ENCODE results near the gene GRIP2. TPM values are rescaled to one million over a fixed set of nuclear protein-coding genes. Genes with fewer than 3 reads are reported as not detected.

GRIP2 gene
- total and polyA plus RNA-seq, 2 of the 4 experiments (the other 2 are of a cell fraction) = 0.05 TPM; not detected in 1

DNA sequence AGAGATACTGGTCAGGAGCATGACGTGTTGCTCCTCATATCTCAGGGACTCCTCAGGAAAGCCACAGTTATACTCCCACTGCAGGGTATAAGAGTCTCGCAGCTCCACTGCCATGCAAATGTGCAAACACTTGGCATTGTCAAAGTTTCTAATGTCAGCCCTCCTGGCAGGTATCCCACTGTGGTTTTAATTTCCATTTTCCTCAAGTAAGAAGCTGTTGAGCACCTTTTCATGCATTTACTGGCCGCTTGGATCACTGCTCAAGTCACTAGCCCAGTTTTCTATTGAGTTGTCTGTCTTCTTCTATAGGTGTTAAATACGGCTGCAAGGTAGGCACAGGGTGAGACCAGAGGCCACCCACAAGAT lies 41.9 kb upstream of the GRIP2 start:
- no peak overlapping the region for H3K4ac ChIP-seq (ENCODE audit: low read depth, low read length)
- intact Hi-C loops (cut with micrococcal nuclease) (no loop called here), in situ Hi-C loops (cut with MboI; ENCODE audit: low sequenced_read_pairs) (no loop called here), dilution Hi-C loops (cut with HindIII; ENCODE audit: low sequenced_read_pairs, unreplicated experiment) (no loop called here)
- BruUV-seq (replicated peaks) = no TSS peak
- no peak overlapping the region for H2BK15ac ChIP-seq (ENCODE audit: low read depth, low read length)
- H4K20me1 ChIP-seq (ENCODE audit: insufficient read depth, low read length) = no peaks in the 10 kb centered on the region; the same call in 1 of the 2 replicates
- H3K36me3 ChIP-seq (ENCODE audit: control insufficient read depth, insufficient read depth, low read length) = no peaks in the 10 kb centered on the region
- no peak overlapping the region for H4K91ac ChIP-seq (ENCODE audit: insufficient read depth, low read depth, low read length)
- no peak overlapping the region for H3K14ac ChIP-seq (replicated peaks; ENCODE audit: low read depth, low read length)
- H3K9me1 ChIP-seq (ENCODE audit: insufficient read depth, low read length) = no peaks in the 10 kb centered on the region
- H2AK9ac ChIP-seq (replicated peaks; ENCODE audit: low read depth, low read length, poor library complexity) = no peak overlapping the region
- H3K27me3 ChIP-seq (ENCODE audit: control insufficient read depth, insufficient read depth, low read length) = peaks cover 21% of the 10 kb centered on the region
- H3K4me3 ChIP-seq (ENCODE audit: insufficient read depth, low read depth, low read length) = no peak overlapping the region
- H3K18ac ChIP-seq (ENCODE audit: low read depth, low read length) = no peak overlapping the region
- ATAC-seq (ENCODE audit: low read depth) (no peak), DNase-seq (no peak)
- no peak overlapping the region for H3K23ac ChIP-seq (ENCODE audit: low read depth, low read length)
- H2BK5ac ChIP-seq (ENCODE audit: low read depth, low read length, poor library complexity, severe bottlenecking) = no peak overlapping the region
- H3K4me1 ChIP-seq (ENCODE audit: control insufficient read depth, insufficient read depth, low read length) = no peaks in the 10 kb centered on the region
- H3K9me3 ChIP-seq (ENCODE audit: control insufficient read depth, insufficient read depth, low read length) = no peaks in the 10 kb centered on the region
- H3K9ac ChIP-seq (ENCODE audit: low read depth, low read length) = no peak overlapping the region
- H4K8ac ChIP-seq (ENCODE audit: low read depth in 2 of 2, low read length in 2 of 2) = no peak overlapping the region
- no peak overlapping the region for H3K27ac ChIP-seq (ENCODE audit: insufficient read depth, low read length)
- TF ChIP-seq POLR2A (IDR thresholded peaks at IDR 0.05; ENCODE audit: low read depth, low read length) (no peak), RFX5 (IDR thresholded peaks at IDR 0.05; ENCODE audit: low read depth, low read length) (no peak), FOS (IDR thresholded peaks at IDR 0.05; ENCODE audit: low read depth, low read length) (no peak), NFE2L2 (IDR thresholded peaks at IDR 0.05; ENCODE audit: low read depth, low read length) (no peak), CHD1 (IDR thresholded peaks at IDR 0.05; ENCODE audit: low read depth, low read length) (no peak), SMC3 (IDR thresholded peaks at IDR 0.05; ENCODE audit: low read depth, low read length) (no peak), RCOR1 (IDR thresholded peaks at IDR 0.05; ENCODE audit: insufficient replicate concordance, low read length) (no peak), MAFK (IDR thresholded peaks at IDR 0.05; ENCODE audit: low read depth, low read length) (no peak), RAD21 (IDR thresholded peaks at IDR 0.05; ENCODE audit: low read length) (no peak), CEBPB (IDR thresholded peaks at IDR 0.05; ENCODE audit: low read depth, low read length) (no peak), MAZ (IDR thresholded peaks at IDR 0.05; ENCODE audit: borderline replicate concordance, low read depth, low read length) (no peak), MXI1 (IDR thresholded peaks at IDR 0.05; ENCODE audit: borderline replicate concordance, low read depth, low read length) (no peak), BHLHE40 (IDR thresholded peaks at IDR 0.05; ENCODE audit: low read depth, low read length) (no peak)
- TF ChIP-seq, protein P1, sequence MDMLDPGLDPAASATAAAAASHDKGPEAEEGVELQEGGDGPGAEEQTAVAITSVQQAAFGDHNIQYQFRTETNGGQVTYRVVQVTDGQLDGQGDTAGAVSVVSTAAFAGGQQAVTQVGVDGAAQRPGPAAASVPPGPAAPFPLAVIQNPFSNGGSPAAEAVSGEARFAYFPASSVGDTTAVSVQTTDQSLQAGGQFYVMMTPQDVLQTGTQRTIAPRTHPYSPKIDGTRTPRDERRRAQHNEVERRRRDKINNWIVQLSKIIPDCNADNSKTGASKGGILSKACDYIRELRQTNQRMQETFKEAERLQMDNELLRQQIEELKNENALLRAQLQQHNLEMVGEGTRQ (IDR thresholded peaks at IDR 0.05; ENCODE audit: low read depth, low read length) = no peak
- TF ChIP-seq, protein P2, sequence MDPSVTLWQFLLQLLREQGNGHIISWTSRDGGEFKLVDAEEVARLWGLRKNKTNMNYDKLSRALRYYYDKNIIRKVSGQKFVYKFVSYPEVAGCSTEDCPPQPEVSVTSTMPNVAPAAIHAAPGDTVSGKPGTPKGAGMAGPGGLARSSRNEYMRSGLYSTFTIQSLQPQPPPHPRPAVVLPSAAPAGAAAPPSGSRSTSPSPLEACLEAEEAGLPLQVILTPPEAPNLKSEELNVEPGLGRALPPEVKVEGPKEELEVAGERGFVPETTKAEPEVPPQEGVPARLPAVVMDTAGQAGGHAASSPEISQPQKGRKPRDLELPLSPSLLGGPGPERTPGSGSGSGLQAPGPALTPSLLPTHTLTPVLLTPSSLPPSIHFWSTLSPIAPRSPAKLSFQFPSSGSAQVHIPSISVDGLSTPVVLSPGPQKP (IDR thresholded peaks at IDR 0.05; ENCODE audit: borderline replicate concordance, low read depth, low read length) = no peak
- TF ChIP-seq, protein P3, sequence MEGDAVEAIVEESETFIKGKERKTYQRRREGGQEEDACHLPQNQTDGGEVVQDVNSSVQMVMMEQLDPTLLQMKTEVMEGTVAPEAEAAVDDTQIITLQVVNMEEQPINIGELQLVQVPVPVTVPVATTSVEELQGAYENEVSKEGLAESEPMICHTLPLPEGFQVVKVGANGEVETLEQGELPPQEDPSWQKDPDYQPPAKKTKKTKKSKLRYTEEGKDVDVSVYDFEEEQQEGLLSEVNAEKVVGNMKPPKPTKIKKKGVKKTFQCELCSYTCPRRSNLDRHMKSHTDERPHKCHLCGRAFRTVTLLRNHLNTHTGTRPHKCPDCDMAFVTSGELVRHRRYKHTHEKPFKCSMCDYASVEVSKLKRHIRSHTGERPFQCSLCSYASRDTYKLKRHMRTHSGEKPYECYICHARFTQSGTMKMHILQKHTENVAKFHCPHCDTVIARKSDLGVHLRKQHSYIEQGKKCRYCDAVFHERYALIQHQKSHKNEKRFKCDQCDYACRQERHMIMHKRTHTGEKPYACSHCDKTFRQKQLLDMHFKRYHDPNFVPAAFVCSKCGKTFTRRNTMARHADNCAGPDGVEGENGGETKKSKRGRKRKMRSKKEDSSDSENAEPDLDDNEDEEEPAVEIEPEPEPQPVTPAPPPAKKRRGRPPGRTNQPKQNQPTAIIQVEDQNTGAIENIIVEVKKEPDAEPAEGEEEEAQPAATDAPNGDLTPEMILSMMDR (conservative IDR thresholded peaks at IDR 0.05; ENCODE audit: low read depth, low read length) = no peak
- no peak overlapping the region for H2AK5ac ChIP-seq (ENCODE audit: low read depth, low read length)
- H3K4me2 ChIP-seq (ENCODE audit: low read depth, low read length) = no peak overlapping the region
- no peak overlapping the region for H2AFZ ChIP-seq (replicated peaks; ENCODE audit: low read length, poor library complexity)
- H3K79me1 ChIP-seq (ENCODE audit: low read depth in 1 of 2, low read length in 2 of 2) = no peaks in the 10 kb centered on the region
- ChIA-PET POLR2A (ENCODE audit: unreplicated experiment) (no interaction called here), CTCF (no interaction called here)
- no peak overlapping the region for H2BK20ac ChIP-seq (ENCODE audit: low read depth, low read length)
- no peak overlapping the region for H3K56ac ChIP-seq (ENCODE audit: extremely low read depth, insufficient read depth, low read length)
- H4K5ac ChIP-seq (ENCODE audit: low read depth, low read length) = no peak overlapping the region
- no CpG with 5 or more reads among the region's 4 CpGs for WGBS, 2 experiments (ENCODE audit: extremely low coverage in 2 of 2, insufficient read length in 1 of 2)
- no peak overlapping the region for H2BK120ac ChIP-seq (ENCODE audit: low read depth, low read length)

All from IMR-90 (cell line).